CD4-positive, alpha-beta T cell treated with Interleukin-15 for 4 hours (primary cell): Measurements from ENCODE around the gene KCNS1.
"Not testable (repeated sequence)": the region's sequence is repeated elsewhere in the genome, so short reads cannot be mapped to it uniquely, and the experiment has no call there.

Source experiments
- DNase-seq: peaks from one replicate; pipeline ENCODE4 v3.0.0-alpha.2; 2020; ENCODE audit warnings: low spot score

The KCNS1 gene

GRCh38 chr20:45077559-45077958 is 23.4 kb downstream of the KCNS1 start:
- no peak for DNase-seq

GRCh38 chr20:45073221-45073620 is 27.7 kb downstream of the KCNS1 start:
- DNase-seq, result no peak

DNA sequence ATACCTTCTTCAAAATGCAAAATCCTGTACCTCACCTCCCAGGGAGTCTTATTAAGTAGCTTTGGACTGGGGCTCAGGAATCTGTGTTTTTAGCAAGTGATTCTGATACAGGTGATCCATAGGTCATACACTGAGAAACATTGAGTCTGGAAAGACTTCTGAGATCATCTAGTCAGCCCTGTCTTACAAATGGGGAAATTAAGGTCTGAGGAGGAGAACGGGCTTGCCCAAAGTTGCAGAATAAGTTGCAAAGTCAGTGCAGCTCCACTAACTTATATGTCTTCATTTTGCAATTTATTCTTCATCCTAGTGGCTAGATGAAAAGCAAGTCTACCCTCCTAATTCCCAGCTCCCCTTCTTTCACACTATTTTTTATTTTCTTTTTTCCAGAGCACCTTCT is 28.9 kb downstream of the KCNS1 start:
- no peak for DNase-seq

DNA sequence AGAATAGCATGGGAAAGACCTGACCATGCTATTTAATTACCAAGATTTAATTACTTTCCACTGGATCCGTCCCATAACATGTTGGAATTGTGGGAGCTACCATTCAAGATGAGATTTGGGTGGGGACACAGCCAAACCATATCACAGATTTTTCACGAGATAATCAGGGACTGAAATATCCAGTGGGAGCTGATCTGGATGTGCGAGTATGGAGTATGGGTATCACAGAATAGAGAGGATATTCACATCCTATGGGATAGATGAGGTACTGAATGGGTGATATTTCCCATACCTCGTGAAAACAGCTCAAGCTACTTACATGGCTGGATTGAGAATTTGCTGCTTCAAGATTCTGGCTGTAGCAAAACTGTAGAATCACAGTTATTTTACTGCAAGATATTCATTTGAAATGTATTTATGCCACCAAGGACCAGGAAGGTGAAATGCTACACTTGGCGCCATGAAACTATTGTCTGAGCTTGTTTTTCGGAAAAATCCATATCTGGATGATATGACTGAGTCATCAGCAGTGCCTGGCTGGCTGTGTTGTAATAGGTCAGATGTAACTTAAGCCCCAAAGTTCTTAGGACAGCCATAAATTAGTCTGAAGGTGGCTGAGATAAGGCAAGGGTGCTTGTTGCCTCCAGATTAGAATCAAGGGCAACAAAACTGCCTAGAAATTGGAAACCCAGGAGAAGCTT is 29.8 kb downstream of the KCNS1 start:
- no peak for DNase-seq

DNA sequence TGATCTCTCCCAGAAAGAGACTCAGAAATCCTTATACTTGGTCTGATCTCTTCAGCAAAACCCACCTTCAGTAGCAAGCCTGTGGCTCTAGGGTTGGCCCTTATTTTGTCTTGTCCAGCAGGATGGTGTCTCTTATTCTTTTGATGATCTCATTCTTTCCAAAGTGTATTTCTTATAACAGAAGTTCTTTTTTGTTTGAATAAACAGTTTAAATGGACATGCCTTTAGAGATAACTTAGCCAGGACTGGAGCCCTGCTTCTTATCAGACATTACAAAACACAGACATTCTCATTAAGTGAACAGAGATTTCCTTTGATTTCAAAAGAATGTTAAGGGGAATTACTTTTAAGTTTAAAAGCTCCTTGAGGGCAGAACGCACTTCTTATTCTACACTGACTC is 31.7 kb downstream of the KCNS1 start:
- DNase-seq, result no peak

DNA sequence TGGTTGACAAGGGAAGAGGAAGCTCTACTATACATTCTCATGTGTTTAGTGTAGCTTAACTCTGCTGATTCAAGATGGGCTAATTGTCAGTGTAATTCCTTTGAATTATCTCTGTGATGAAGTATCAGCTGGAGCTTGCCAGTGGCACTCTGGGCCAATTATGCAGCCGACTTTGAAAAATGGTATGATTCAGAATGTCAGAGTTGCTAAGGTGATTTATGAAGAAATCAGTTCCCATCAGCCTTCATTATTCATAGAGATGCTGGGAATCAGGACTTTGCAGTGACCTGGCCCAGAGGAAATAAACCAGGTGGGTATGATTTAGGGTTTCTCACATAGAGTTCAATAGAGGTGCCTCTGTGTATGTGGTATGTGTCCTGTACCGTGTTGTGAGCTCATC is 33.4 kb downstream of the KCNS1 start:
- no peak for DNase-seq

- DNase-seq, result no peak
Measured at GRCh38 chr20:45067087-45067486, 33.8 kb downstream of the KCNS1 start.

DNA sequence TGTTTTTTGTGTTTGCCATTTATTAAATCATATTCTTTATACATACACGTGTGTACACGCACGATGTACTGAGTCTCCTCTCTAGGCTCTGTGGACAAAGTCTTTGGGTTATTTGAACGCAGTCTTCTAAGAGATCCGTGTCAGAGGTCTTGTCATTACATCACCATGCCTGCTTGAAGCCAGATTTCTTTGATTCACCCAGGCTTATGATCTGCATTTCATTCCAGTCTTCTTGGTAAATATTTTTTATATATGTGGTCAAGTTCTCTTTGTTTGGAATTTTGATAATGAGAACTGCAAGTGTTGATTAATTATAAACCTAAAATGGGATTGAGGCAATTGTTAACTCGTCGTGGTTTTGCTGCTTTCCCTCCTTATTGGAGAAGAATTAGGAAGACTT is 34.6 kb downstream of the KCNS1 start:
- no peak for DNase-seq

DNA sequence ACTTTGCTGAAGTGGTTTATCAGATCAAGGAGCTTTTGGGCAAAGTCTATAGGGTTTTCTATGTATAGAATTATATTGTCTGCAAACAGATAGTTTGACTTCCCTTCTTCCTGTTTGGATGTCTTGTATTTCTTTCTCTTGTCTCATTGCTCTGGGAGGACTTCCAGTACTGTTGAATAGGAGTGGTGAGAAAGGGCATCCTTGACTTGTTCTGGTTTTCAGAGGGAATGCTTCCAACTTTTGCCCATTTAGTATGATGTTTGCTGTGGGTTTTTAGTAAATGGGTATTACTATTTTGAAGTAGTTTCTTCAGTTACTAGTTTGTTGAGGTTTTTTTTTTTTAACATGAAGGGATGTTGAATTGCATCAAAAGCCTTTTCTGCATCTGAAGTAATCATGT is 36.1 kb downstream of the KCNS1 start:
- DNase-seq, result no peak

DNA sequence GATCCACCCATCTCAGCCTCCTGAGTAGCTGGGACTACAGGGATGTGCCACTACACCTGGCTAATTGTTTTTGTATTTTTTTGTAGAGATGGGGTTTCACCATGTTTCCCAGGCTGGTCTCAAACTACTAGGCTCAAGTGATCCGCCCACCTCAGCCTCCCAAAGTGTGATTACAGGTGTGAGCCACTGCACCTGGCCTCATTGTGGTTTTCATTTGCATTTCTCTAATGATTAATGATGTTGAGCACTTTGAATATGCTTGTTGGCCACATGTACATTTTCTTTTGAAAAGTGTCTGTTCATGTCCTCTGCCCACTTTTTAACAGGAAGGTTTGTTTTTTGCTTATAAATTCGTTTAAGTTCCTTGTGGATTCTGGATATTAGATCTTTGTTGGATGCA is 37.8 kb downstream of the KCNS1 start:
- not testable (repeated sequence) for DNase-seq

DNA sequence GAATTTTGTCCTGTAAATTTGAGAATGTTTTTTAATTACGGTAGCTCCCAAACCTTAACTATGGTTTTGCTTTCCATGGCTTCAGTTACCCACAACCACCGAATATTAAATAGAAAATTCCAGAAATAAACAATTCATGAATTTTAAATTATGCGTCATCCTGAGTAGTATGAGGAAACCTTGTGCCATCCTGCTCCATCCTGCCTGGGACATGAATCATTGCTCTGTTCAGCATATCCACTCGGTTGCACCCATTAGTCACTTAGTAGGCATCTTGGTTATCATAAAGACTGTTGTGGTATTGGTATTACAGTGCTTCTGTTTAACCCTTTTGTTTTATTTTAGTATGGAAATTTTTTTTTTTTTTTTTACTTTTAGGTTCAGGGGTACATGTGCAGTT is 39.7 kb downstream of the KCNS1 start:
- no peak for DNase-seq

DNA sequence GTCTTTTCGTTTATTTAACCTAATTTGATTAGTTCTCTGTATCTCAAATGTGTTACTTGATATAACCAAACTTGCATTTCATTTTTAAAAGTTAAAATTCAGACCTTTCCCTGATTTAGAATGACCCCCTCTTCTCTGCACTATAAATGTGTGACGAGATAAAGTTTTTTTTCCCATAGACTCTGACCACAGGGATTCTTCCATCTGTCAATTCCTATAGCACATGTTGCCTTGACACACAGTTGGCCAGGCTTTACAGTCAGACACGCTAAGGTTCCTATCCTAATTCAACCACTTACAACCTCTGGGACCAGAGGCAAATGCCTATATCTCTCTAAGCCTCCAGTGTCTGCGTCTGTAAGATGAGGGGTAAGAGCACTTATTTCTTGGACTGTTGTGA is 40.6 kb downstream of the KCNS1 start:
- DNase-seq, result no peak

DNA sequence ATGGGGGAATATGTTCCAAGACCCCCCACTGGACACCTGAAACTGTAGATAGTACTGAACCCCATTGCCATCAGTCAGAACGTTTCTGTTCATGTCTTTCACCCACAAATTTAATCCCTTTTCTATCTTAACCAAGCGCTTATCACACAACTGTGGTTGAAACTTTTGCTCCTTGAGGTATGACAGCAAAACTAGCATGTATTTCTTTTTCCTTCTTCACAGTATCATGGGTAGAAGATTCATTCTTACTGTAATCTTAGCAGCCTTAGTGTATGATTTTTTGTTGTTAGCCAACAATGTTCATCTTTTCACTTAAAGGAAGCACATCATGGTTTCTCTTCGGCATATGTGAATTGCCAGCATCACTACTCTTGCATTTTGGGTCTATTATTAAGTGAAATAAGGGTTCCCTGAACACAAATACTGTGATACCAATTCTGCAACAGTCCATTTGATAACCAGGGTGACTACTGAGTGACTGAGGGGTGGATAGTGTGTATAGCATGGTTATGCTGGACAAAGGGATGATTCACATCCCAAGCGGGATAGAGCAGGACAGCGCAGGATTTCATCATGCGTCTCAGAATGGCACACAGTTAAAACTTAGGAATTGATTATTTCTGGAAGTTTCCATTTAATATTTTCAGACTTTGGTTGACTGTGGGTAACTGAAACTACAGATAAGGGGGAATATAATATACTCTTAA is 41.8 kb downstream of the KCNS1 start:
- no peak for DNase-seq

DNA sequence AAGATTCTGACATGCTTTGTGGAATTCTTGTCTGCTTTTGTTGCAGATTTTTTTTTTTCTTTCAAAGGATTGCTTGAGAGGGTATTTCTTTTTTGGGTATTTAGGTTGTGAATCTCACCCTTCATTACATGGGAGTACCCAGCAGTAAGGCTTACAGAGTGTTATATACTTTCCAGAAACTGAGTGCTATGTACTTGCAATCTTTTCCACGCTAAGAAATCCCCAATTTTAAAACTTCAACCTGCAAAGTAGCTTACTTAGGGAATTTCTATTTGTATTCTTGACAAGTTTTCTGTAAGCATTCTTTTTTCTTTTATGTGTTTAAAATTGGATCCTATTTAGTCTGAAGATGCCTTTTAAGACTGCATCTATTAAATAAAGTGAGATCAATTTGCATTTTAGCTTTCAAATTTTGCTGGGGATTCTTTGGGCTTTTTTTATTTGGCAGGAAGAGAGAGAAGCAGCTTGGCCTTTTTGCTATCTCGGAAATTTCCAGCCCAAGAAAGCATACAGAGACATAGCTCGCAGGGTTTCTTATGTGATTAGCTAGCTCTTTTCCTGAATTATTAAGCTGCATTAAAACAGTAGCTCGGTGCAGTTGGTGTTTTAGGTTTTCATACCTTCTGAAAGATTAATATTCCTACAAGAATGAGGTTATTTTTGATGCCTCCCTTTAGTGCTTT is 42.6 kb downstream of the KCNS1 start:
- no peak for DNase-seq

DNA sequence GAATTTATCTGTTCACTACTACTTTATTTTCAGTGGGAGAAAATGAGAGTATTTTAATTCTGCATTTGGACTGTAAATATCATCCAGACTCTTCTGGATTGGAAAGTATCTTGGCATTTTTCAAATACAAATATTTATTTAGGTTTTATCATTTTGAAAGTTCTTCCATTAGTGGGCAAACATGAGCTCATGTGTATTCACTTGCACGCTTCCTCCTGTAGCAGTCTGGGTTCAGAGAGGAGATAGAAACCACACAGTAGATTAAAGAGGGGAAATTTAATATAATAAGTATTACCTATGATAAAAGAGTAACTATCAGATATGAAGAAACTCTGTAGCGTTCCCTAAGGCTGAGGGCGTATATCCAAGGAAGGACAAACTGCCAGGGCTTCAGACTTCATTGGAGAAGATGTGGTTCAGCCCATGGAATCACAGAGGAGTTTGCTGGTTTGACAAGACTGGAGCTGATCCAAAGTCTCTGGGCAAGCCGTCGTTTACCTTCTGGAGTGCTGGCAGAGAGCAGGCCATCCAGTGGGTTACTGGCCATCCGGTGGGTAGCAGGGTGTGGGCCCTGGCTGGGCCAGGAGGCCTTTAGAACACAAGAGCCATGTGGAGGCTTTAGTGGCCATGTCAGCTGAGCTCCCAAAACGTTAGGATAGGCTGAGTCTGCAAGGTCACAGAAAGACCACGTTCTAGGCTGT is 44.3 kb downstream of the KCNS1 start:
- DNase-seq, result no peak

GRCh38 chr20:45055056-45055455 is 45.9 kb downstream of the KCNS1 start:
- no peak for DNase-seq

GRCh38 chr20:45053430-45054351 is 47.2 kb downstream of the KCNS1 start:
- DNase-seq, result no peak

- peak; percentile 40 for DNase-seq
Measured at GRCh38 chr20:45052698-45053429, 48.1 kb downstream of the KCNS1 start.

GRCh38 chr20:45051204-45052060 is 49.5 kb downstream of the KCNS1 start:
- DNase-seq, result no peak

- peak; percentile 21 for DNase-seq
Measured at GRCh38 chr20:45049904-45050471, 50.9 kb downstream of the KCNS1 start.
